Measurements from ENCODE around the gene ITPKB.

The ITPKB gene

DNA sequence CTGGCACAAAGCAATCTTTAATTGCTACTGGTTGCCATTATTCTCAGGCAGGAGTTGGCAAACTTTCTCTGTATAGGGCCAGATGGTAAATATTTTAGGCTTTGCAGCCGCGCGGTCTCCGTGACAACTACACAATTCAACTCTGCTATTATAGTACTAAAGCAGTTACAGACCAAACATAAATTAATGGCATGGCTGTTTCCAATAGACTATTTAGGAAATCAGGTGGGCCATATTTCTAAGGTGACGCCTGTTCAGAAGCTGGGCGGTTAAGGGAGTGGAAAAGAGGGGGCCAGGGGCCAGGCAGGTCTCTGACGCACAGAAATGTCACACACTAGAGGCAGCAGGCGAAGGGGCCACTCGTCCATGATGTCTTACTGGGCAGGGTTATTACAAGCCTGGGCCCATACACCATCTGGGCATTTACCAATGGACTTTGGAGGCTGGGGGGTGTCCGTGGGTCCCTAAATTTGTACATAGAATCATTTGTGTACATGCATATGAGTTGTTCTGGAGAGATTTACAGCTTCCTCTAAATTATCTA lies 110.4 kb downstream of the ITPKB start:
- no peak for DNase-seq (ENCODE audit: low read depth)
- H3K4me3 ChIP-seq (ENCODE audit: low read length), result no peak overlapping the region

GRCh38 chr1:226627924-226628611 lies 111.0 kb downstream of the ITPKB start:
- no peak for TF ChIP-seq CTCF (conservative IDR thresholded peaks at IDR 0.05; ENCODE audit: low read length)
- H3K4me3 ChIP-seq (ENCODE audit: low read length), result no peak overlapping the region
- DNase-seq (ENCODE audit: low read depth), result no peak

More for the DNA sequence above, 110.4 kb downstream of the ITPKB start:
- no peak for TF ChIP-seq CTCF (conservative IDR thresholded peaks at IDR 0.05; ENCODE audit: low read length)

DNA sequence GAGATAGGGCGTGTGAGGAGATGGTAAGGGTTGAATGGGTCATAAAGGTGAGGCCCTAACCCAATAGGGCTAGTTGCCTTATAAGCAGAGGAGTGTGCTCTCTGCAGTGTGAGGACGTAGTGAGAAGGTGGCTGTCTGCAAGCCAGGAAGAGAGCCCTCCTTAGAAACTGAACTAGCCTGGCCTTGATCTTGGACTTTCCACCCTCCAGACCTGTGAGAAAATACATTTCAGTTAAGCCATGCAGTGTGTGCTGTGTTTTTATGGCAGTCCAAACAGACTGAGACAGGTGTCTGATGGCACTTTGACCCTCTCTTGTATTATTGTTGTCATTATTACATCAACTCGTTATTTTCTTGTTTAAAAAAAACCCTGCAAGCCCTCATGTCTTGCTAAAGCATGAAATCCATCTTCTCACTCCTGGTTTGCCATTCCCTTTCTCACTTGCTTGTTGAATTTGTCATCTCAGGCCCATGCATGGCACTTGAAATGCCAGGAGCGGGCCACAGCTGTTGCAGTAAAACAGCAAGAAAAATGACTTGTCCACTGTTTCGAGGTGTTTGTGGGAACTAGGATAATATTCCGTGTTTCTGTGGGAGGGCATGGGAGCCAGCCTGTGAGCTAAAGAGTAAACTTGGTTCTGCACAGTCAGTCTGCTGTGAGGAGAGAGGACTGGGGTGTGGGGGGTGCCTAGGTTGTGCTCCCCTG lies 111.9 kb downstream of the ITPKB start:
- DNase-seq (ENCODE audit: low read depth), result no peak
- TF ChIP-seq CTCF (conservative IDR thresholded peaks at IDR 0.05; ENCODE audit: low read length), result no peak
- H3K4me3 ChIP-seq (ENCODE audit: low read length), result no peak overlapping the region

- H3K4me3 ChIP-seq (ENCODE audit: low read length), result no peak overlapping the region
- TF ChIP-seq CTCF (conservative IDR thresholded peaks at IDR 0.05; ENCODE audit: low read length), result peak; percentile 84
- DNase-seq (ENCODE audit: low read depth), result peak; percentile 59
These were observed 112.5 kb downstream of the ITPKB start for GRCh38 chr1:226626577-226626956.

DNA sequence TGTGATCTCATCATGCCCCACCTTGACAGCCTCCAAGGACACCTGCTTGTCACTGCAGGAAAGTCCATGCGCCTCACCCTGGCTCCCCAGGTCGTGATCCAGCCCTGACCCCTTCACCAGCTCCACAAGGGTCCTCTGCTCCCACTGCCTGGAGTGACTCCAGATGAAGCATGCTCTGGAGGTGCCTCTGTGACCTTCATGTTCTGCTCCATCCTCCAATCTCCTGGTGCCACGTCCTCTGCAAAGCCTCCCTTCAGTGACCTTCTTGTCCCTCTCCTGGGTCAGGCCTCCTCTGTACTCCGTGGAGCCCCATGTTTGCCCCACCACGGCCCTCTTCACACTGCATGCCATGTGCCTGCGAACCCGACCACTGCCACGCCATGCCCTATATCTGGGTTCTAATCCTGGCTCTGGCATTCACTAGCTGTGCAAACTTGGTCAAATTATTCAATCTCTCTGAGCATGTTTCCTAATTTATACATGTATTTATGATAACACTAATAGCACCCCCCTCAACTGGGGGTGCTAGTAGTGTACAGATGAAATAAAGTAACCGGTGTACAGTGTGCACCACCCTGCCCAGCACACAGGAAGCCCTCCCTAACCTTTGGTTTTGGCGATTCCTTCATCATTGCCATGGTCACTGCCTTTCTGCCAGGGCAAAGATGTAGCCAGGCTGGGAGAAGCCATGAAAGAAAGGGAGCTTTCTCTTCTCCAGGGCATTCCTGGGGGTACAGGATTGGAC lies 113.1 kb downstream of the ITPKB start:
- DNase-seq (ENCODE audit: low read depth), result no peak
- no peak overlapping the region for H3K4me3 ChIP-seq (ENCODE audit: low read length)
- TF ChIP-seq CTCF (conservative IDR thresholded peaks at IDR 0.05; ENCODE audit: low read length), result no peak

GRCh38 chr1:226625326-226625725 lies 113.8 kb downstream of the ITPKB start:
- no peak for TF ChIP-seq CTCF (conservative IDR thresholded peaks at IDR 0.05; ENCODE audit: low read length)
- no peak for DNase-seq (ENCODE audit: low read depth)
- H3K4me3 ChIP-seq (ENCODE audit: low read length), result no peak overlapping the region
